GM12872 (cell line): ENCODE results near the gene UBE3C.

Experiments used
- TF ChIP-seq, protein P1 (sequence below): IDR thresholded peaks from 3 replicates; pipeline ENCODE4 v1.5.1; 2011; ENCODE audit warnings: low read depth, mild to moderate bottlenecking, low read length, moderate library complexity; ENCODE audit not compliant: insufficient read depth

UBE3C gene

DNA sequence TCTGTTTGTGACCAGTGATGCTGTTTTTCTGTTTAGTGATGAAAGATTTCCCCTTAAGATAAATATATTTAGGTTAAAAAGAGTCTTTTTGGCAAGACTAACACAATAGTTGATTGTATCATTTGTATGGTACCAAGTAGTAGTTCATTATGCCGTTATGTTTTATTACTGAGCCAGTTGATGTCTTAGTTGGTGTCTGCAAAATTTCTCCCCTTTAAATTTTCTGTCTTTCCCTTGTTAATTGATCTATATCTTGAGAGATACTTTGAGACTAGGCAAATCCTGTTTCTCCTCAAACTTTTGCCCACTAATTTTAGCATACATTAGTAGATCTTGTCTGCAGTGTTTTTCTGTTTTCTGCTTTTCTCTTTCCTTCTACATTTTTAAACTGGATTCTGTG, 21.7 kb downstream of the UBE3C start:
- TF ChIP-seq, protein P1, sequence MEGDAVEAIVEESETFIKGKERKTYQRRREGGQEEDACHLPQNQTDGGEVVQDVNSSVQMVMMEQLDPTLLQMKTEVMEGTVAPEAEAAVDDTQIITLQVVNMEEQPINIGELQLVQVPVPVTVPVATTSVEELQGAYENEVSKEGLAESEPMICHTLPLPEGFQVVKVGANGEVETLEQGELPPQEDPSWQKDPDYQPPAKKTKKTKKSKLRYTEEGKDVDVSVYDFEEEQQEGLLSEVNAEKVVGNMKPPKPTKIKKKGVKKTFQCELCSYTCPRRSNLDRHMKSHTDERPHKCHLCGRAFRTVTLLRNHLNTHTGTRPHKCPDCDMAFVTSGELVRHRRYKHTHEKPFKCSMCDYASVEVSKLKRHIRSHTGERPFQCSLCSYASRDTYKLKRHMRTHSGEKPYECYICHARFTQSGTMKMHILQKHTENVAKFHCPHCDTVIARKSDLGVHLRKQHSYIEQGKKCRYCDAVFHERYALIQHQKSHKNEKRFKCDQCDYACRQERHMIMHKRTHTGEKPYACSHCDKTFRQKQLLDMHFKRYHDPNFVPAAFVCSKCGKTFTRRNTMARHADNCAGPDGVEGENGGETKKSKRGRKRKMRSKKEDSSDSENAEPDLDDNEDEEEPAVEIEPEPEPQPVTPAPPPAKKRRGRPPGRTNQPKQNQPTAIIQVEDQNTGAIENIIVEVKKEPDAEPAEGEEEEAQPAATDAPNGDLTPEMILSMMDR, result no peak

DNA sequence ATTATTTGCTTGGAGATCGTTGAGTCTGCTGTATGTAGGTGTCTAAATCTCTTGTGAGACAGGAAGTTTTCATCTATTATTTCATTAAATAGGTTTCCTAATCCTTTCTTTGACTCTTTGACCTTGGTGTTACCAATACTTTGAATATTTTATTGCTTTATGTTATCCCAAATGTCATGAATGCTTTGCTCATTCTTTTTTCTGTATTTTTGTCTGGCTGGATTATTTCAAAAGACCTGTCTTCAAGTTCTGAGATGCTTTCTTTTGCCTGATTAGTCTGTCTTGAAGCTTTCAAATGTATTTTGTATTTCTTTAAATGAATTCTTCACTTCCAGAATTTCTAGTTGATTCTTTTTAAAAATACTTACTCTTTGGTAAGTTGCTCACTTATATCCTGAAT, 27.3 kb downstream of the UBE3C start:
- TF ChIP-seq, protein P1, result no peak

DNA sequence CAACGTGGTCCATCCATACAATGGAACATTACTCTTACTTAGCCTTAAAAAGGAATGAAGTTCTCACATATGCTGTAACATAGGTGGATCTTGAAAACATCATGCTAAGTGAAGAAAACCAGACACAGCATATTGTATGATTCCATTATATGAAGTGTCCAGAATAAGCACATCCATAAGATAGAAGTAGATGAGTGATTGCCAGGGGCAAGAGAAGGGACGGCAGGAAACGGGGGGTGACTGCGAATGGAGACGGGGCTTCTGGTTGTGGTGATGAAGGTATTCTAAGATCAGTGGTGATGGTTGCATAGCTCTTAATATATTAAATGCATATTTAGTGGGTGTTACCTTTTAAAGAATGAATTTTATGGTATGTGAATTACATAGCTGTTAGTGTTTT, 29.8 kb downstream of the UBE3C start:
- TF ChIP-seq, protein P1, result no peak

DNA sequence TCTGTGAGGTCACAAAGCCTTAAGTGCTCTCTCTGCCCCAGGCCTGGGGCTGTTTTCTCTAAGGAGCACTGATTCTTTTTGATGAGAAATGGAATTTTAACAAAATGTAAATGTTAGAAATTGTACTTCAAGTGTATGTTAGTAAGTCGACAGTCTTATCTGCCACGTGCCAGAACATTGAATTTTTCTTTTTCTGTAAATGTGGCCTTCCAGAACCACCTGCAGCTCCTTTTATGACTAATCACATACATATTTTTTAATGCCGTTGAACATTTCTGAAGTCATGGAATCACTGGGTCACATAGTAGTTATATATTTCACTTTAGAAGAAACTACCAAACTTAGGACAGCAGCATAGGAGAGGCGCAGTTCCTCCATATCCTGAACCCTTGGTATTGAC, 38.0 kb downstream of the UBE3C start:
- TF ChIP-seq, protein P1, result no peak

DNA sequence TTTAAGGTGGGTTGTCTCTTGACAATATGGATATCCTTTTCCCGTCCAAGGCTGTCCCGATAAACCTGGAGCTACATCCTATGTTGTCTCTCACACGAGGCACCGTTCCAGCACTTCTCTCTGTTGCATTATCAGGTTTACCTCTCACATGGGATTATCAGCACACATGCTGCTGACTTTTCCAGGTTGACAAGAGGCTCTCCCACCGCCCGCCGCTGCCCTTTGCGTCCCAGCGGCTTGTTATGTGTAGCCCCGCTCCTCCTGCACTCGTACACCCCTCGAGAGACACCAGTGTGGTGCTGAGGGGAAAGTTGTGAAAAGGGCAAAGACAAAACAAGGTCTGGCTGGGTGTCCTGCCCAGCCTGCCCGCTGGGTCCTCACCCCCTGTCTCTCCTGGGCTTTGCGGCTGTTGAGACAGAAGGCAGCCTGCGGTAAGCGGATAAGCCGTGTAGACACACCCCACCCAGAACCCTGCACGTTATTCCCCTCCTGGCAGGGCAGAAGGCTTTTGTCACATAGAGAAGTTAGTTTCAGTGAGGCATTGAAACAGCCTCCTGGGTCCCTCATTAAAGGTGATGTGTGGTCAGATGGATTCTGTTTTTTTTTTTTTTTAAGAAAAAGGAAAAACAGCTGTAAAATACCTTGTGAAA, 38.7 kb downstream of the UBE3C start:
- TF ChIP-seq, protein P1, result no peak

DNA sequence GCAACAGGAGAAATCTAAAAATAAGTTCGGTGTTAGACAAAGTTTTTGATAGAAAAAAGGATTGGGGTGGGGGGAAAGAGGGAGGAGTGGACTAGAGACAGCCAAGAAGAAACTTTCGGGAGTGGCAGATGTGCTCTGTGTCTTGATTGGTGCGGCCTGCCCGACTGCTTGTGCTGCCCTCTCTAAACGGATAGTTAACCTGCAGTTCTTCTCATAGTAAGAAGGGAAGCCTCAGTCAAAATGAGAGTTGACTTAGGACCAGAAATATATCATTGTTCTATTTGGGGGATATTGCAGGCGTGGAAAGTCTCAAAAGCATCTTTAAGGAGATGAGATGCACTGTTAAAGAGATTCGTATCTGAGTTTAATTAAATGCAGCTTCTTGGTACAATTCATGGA, 39.3 kb downstream of the UBE3C start:
- TF ChIP-seq, protein P1, result no peak

DNA sequence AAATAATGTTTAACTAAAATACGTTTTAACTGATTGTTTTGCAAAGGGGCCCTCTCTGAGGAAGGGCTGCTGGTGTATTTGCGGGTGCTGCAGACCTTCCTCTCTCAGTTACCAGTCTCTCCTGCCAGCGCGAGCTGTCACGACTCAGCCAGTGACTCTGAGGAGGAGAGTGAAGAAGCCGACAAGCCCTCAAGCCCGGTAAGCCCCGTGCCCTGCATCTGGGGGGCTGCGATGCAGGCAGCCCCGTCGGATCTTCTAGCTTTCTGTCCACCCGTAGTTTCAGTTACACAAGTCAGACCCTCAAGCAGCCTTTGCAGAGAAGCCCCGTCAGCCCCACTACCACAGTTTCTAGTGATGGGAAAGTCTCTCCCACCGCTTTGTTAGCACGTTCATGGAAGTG, 45.1 kb downstream of the UBE3C start:
- TF ChIP-seq, protein P1, result no peak
